ENCODE data around the gene TUBG1.

GRCh38 chr17:42609182-42609813 lies at the start of gene TUBG1, which contains the start of gene RETREG3:
- TF ChIP-seq CTCF (IDR thresholded peaks at IDR 0.05) (peak in 3 of 4 experiments; percentile 42 to 69 (median 55)), POLR2A (IDR thresholded peaks at IDR 0.05) (peak; percentile 86 to 90)
